Stimulated activated CD8-positive, alpha-beta memory T cell treated with anti-CD3 and anti-CD28 coated beads, Interleukin-2, amount 100 ng/mL, for 1 hour (primary cell): ENCODE results near the gene ATF5.

Source experiments
- DNase-seq, 2 donors: peaks; one replicate each; pipeline ENCODE4 v3.0.0-alpha.2; 2020; ENCODE audit warnings: low read depth in 2 of 2

Gene ATF5

DNA sequence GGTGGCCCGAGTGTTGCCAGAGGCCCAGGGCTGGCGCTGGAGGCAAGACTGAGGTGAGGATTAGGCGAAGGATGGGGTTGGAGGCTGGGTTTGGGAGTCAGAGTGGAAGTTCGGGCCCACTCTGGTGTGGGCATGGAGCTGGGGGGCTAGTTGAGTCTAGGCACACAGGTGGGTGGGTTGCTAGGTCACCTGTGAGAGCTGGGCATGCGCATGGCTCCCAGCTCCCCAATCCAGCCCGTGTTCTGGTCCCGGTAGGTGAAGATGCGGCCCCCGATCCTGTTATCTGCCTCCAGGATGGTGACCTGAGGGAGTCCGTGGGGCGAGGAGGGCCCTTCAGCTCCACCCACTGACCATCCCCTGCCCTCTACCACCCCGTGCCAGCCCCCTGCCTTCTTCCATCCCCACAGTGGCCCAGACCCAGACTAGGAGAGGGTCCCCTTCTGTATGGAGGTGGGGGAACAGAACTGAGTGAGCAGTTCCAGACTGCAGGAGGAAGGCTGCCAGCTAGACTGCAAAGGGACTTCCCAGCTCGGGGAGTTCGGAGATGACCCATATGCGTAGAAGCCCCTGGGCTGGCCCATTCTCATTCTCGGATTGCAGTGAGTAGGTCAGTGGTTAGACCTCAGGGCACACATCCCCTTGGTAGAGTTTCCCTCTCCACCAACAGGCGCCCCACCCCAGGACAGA, 34.0 kb upstream of the ATF5 start:
- DNase-seq: no peak

DNA sequence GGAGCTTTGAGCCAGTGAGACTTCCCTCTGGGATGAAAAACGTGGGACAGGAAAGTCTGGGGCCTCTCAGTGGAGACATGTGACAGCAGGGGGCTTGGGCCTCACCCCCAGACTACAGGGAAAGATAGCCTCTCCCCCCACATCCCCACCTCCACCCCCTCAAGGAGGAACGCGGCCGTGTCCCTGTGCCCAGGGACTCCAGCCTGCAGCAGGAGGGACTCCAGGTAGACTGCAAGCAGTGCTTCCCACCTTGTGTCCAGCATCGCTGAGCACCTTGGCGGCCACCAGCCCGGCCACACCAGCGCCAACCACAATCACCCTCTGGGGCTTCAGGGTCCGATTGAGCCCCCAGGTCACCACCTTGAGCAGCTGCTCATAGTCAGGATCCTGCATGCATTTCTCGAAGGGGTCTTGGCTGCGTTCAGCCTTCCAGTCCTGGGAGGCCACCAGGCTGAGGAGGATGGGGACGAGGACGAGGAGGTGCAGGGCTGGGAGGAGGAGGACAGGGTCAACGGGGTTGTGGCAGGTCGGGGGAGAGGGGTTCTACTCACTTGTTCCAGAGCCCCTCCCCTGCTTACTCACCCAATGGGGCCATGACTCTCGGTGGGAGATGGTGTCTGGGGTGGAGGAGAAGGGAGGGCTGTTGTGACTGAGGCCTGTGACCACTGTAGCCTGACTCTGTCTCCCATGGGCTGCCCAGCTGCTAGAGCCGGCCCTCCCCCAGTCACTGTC, 33.3 kb upstream of the ATF5 start:
- DNase-seq: no peak

DNA sequence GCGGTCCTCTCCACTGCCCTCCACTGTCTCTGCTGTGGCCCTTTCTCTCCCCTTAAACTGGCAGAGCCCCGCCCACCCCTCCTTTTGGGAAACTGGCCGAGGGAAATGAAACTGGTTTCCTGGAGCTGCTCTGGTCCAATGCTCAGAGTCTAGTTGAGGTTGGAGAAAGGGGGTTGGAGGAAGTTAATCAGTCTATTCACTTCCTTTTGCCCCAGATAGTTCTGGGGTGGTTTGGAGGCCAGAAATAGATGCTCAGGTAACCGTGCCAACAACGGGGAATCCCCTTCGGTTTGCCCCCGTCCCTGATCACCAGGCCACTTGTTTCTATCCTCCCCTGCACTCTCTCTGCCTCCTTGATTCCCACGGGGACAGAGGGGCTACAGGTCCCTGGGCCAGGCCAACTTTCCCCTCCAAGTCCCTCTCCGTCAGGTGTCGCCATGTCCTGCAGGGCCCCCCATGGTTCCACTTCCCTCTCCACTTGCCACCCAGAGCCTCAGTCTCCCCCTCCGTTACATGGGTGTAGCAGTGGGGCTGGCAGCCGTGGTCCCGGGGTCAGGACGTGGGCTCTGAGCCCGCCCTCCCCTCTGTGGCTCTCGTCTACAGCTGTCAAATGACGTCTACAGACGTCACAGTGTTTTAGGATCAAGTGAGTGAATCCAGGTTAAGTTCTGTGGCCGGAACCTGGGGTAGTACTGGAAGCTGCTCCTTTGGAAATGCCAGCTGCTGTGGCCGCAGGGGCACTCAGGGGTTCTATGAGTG, 32.0 kb upstream of the ATF5 start, which contains the start of gene IL4I1:
Gene IL4I1, minus strand, starts transcription at position 25 of the 759 bp plus-strand sequence. CDS start 727 bp downstream, outside the sequence.
- DNase-seq: peak; percentile 23 to 37

DNA sequence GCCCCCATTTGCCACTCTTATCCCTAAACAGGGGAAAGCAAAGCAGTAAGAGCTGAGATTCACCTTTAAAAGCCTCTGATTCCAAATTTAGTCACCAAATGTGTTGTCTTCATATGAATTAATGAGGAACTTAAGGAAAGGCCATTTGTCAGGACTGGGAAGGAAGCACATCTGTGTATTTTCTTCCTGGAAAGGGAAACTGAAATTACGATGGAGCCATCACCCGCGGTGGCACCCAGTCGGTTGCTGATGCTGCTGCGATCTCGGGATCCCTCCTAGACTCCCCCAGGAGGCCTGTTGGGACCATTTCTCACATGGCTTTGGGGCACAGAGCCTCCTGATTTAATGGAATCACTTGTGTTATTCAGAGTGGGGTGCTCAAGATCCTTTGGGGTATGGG, 24.9 kb upstream of the ATF5 start:
- no peak for DNase-seq

DNA sequence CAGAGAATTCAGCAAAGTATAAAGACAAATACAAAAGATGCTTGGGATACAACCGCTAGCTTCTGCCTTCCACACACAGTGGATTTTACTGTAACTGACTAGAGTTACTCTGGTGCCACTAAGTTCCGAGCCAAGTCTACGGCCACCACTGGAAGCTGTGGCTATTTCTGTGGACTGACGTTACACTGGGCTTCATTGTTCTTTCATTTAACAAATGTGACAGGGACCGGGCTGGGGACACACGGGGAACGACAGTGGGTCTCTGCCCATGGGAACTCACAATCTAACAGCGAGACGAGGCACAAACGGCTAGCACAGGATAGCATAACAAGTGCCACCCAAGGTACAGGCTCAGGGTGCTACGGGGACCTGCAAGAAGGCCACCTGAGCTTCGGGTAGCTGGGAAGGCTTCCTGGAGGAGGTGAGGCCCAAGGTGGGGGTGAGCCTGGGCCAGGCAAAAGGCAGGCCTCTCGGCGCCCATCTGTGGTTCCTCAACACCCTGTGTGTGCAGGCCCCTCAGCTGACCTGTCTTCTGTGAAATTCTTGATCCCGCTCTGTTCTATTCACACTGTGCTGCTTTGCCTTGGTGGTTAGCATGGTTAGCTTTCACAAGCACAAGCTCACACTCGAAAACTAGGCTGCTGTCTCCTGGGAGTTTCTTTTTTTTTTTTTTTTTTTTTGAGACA, 22.0 kb upstream of the ATF5 start:
- no peak for DNase-seq

DNA sequence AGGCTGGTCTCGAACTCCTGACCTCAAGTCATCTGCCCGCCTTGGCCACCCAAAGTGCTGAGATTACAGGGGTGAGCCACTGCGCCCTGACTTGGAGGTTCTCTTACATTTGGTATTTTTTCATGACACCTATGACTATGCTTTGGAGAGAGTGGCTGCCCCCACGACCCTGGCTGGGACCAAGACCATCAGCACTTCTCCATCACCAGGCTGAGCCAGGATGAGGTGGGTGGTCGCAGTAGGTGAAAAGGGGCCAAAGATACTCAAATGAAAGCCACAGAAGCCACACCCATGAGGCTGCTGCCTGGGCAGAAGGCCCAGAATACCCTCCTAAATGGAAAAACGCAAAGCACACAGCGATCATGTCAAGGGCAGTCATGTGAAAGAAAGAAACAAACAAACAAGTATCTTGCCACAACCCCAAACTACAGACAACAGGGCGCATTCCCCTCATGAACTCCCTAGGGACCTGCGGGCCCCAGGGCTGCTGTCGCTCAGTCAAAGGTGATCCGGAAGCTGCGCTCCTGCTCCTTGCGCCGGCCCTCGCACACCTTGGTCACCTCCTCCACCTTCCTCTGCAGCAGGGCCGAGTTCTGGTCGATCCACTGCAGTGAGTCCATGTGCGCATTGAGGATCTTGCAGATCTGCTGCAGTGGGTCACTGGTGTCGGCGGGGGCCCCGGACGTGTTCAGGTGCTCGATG, 21.1 kb upstream of the ATF5 start:
- DNase-seq: no peak

DNA sequence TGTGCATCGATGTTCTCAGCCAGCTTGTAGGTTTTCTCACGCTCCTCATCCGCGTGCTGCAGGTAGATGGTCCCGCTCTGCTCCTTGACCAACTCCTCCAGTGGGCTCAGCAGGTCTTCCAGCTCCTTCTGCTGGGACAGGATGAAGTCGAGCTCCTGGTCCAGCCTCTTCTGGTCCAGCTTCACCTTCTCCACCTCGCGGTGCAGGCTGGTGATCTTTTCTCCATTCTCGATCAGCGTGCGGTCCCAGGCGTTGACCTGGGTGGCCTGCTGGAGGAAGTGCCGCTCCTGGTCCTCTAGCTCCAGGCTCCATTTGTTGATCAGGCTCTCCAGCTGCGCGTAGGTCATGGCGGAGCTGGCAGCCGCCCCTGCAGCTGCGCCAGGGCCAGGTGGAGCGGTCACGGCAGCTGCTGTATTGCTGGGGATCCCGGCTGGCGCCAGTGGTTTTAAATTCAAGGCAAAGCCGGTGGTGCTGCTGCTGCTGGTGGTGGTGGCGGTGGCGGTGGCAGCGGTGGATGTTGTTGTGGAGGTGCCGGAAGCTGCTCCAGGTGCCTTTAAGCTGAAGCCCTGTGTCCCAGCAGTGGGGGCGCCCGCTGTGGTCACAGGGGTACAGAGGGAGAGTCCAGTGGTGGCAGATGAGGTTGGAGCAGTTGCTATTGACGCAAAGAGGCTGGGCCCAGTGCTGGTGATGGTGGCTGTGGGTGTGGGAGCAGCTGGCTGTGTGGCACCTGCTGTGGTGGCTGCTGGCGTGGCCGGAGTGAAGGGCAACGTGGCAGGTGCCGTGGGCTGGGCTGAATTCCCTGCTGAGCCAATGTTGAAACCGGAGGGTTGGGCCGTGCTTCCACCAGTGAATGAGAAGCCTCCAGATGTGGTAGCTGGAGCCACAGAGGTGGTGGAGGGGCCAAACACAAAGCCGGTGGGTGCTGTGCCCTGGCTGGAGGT, 20.3 kb upstream of the ATF5 start:
- no peak for DNase-seq

DNA sequence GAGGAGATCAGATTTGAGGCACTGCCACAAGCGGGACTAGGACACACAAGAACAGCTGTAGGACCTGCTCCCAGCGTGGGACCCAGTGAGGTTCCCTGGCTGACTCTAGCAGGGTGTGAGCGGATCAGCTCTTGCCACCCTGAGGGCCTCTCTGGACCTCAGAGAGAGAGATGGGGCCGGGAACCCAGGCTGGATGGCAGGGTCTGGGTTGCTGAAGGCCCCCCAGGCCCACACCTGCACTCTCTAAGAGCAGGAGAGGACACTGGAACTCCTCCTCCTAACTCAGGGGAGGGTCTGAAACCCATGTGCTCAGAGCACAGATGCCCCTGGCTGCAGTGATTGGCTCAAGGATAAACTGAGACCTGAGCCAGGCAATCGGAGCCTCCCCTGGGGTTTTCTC, 18.8 kb upstream of the ATF5 start:
- no peak for DNase-seq

DNA sequence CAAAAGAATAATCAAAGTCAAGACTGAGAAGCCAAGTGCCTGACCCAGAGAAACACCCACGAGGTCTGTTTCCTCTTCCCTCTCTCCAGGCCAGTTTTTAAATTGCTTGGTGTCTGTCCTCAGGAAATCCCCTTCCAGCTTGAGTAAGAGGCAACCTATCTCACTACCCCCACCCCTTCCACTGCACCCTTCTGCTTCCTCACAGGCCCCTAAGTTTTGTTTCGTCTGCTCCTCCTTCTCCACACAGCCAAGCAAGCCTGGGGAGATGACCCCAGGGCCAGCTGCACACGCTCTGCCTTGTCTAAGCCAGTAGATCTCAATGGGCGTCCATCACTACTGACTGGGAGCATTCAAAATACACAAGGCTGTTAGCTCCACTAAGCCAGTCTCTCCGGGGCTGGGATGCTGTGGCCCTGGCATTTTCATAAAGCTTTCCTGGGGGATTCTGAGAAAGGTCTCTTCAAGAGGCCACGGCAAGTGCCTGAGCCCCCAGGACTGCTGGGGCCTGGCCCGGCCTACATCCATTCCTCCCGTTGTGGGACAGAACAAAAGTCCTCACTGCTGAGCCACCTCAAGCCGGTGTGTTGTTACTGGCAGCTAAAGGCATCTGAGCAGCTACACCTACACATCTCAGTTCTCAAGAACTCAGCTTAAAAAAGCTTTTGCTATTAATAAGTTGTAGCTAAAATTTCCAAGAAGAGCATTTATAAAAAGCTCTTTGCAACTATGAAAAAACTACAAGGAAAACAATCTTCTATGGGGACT, 17.4 kb upstream of the ATF5 start:
- DNase-seq: no peak

DNA sequence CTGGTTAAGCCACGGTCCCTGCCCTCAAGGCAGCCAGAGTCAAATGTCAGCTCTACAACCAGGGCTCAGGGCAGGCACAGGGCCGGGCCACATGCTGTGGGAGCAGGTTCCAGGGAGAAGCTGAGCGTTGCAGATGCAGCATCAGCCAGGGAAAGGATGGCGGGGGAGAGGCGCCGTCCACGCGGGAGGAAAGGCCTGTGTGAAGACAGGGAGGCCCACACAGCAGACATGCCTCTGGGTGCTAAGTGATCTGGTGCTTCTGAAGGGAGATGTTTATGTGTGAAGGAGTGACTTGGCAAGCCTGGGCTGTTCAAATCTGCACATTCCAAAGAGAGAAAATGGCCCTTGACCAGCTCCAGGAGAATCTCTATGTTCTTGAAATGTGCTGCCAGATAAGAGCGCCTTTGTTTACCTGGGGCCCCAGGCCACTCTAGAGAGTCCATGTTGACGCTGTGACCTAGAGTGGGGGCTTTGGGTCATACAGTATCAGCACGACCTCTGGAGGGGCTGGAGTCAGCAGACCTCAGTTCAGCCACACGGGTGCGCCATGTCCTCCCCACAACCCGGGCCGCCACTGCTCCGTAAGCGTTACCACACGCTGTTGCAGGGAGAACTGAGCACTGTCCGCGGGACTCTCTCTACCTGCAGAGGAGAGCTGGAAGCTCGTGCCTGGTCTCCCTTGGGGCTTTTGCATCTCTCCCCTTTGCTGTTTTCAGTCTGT, 15.9 kb upstream of the ATF5 start:
- no peak for DNase-seq

DNA sequence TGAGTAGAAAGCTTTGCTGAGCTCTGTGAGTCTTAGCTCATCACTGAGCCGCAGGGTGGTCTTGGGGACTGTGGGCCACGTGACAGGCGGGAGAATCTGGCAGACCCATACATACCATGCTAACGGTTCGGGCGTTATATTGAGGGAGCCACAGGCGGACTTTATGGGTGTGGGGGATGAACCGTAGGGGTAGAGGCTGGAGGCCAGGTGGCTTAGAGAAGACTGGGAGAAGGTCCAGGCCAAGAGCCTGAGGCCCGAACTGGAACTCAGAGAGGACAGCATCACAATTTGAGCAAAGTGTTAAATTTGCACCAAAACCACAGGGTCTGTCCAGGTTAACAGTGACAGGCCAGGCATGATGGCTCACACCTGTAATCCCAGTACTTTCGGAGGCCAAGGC, 15.3 kb upstream of the ATF5 start:
- no peak for DNase-seq

DNA sequence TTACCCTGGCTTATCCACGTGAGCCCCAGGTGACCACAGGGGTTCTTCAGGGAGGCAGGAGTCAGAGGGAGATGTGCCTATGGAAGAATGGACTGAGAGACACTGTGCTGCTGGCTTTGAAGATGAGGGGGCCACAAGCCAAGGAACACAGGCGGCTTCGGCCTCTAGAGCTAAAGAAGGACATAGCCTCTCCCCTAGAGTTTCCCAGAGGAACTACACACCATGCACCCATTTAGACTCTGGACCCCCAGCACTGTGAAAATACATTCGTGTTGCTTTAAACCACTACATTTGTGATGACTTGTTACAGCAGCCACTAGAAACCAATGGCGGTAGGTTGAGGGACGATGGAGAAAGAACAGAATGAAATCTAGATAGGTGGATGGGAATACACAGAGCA, 13.7 kb upstream of the ATF5 start:
- DNase-seq: no peak

DNA sequence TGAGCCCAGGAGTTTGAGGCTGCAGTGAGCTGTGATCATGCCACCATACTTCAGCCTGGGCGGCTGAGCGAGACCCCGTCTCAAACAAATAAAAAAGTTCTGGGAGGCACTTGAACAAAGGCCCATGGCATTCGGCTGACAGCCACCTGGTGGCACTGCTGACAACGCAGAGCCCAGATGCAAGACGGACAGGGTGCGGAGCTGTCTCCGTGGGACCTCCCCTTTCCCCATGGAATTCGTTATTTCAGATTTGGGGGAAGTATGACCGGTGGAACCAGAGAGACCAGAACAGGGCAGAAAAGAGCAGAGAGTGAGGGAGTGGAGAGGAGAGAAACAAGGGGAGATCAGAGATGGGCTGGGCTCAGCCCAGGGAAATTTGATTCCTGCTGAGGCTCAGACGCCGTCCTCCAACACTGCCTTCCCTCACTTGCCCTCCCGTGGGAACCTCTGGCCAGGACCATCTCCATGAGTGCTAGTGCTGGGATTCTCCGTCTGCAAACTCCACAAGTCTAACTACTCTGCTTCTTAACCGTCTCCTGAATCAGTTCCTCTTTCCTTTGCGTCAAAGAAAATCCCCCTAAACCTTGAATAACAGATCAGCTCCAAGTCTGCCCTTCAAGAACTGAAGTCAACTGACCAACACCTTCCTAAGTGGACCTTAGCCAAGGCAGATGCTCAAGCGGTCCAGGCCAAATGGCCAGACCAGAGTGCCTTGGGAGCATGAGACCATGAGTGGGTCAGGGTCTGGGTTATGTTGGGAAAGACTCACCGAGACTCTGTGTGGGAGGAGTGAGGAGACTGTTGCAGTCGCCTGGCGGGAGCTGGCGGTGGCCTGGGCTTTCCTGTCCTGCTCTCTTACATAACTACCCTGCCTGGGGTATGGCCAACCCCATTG, 11.9 kb upstream of the ATF5 start:
- DNase-seq: no peak

DNA sequence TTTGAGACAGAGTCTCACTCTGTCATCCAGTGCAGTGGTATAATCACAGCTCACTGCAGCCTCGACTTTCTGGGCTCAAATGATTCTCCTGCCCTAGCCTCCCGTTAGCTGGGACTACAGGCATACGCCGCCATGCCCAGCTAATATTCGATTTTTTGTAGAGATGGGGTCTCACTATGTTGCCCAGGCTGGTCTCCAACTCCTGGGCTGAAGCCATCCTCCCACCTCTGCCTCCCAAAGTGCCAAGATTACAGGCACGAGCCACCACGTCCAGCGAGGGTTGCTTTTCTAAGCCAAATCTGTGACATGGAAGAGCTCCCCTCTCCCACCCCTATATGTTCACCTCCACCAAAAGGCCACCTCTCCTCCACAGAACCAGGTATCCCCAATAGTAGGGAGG, 10.9 kb upstream of the ATF5 start:
- DNase-seq: no peak

DNA sequence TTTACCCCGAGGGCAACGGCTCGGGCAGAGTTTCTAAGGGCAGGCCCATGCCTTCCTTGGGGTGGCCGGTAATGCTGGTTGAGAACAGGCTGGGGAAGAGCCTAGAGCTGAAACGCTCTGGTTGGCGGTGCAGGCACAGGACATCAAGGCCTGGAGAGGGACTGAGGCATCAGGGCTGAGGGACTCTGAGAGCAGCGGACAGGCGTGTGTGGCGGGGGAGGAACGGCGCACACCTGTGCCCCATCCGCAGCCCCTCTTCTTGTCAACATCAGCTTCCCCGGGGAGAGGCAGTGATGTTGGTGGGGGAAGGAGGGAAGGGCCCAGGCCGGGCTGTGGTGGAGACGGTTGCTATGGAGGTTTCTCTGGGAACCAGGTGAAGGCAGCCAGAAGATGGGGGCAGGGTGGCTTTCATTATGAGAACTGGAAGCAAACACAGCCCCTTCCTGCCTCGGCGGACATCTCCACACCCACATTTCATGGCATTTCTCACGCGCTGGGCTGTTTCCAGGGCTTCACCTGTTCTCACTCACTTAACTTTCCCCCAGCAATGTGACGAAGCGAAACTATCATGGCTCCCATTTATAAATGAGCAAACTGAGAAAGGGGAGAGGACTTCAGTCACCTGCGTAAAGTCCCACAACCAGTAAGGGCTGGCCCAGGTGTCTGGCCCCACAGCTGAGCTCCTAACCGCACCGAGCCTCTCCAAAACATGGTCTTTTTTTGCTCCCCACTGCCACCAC, 8.2 kb upstream of the ATF5 start:
- DNase-seq: no peak

DNA sequence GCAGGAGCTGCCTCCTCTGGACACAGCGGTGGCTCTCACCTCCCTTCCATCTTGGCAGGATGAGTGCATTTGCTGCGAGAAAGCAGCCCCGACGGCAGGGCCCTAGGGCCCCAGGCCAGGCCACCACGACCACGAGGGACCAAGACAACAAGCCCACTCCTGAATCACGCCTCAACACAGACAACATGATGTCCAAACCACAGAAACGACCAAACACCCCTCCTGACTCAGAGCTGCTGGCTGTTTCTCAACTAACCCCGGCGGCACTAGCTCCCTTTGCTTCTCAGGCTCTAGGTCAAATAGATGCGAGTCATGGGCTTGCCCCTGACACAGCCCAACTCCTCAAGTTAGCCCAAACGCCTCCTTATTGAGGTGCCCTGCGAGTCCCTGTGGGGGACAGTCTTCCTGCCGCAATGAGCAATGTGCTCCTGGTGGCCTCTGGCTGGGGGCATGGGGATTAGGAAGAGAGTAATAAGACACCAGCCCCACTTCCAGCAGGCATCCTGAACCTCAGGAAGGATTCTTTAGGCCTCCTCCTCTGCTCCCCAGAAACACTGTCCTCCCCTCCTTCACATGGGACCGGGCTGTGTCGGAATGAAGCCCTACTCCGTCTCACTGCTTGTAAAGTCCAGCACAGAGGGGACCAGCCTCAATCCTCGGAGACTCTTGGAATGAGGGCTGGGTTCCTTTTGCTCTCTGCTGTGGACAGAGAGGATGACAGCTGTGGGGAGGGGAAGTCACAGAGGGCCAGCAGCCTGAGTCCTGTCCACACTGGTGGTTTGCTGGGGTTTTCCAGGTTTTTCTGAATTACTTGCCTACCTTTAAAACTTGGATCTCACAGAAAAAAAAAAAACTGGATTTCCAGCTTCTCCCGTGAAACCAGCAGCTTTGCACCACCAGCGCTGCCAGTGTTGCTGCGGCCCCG, 6.9 kb upstream of the ATF5 start:
- no peak for DNase-seq
